Left ventricle myocardium superior (tissue), 1 donor: ENCODE results near the gene ATP6V0D1. TPM values are rescaled to one million over a fixed set of nuclear protein-coding genes. Genes with fewer than 3 reads are reported as not detected.

Experiments used
- ATAC-seq: fragments of 200-7000 bp; cut with Tn5 transposase; one replicate; pipeline ENCODE4 v1.9.1; 2020; ENCODE audit warnings: mild to moderate bottlenecking, moderate library complexity
- DNase-seq: peaks from one replicate; pipeline ENCODE4 v3.0.0-alpha.2; 2020
- intact Hi-C: fragments of 100-400 bp; cut with micrococcal nuclease; formaldehyde crosslinking; loops from one replicate; pipeline ENCODE4 v1.11.0; 2022
- total RNA-seq: library from RNA; stranded (reverse); fragmentation: NEBNext Ultra II Directional; extraction: Animal tissue kit (Norgen Biotek cat#: 25700); gene quantifications from one replicate; pipeline ENCODE4 v1.2.1, GENCODE V29; 2021
- donor health status: DM: no; HTN: yes; CAD: no; lungs with severe emphysema.

Gene ATP6V0D1
- total RNA-seq, 1 donor from 2014 or later: 66.6 TPM

GRCh38 chr16:67449739-67450138 lies 31.2 kb downstream of the ATP6V0D1 start:
- intact Hi-C loops: no loop called here
- peak; percentile 79 for DNase-seq
- peak; percentile 46 for ATAC-seq

DNA sequence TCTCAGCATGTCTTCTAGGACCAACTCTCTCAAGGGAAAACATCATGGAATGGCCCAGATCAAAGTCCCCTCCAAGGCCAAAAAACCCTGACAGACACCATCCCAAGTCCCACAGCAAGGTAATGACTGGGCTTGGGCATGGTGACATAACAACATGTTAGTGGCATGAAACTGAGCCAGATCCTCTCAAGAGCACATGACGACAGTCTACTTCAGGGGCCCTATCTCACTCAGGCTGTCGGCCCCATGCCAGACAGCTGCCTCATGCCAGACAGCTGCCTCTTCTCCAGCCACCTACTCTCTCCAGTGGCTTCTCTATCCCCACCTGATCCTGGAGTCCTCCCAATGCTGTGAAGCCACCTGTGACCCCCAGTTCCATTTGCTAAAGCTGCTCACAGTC lies 31.6 kb downstream of the ATP6V0D1 start:
- DNase-seq: peak; percentile 92
- intact Hi-C loops: no loop called here
- ATAC-seq: peak; percentile 64

DNA sequence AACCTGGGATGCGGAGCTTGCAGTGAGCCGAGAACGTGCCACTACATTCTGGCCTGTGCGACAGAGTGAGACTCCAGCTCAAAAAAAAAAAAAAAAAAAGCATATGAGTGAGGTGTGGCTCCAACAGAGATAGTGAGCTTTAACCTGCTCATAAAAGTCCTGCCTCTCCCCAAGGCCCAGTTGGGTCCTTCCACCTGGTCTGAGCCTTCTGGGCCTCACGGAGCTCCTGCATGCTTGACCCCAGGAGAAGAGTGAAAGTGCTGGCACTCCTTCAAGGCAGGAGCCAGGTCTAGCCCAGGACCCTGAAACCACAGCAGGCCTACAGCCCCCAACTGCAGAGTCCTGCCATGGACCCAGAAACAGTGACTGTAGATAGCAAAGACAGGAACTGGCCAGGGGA lies 32.4 kb downstream of the ATP6V0D1 start:
- ATAC-seq (no peak), DNase-seq (no peak)
- intact Hi-C loops: no loop called here

DNA sequence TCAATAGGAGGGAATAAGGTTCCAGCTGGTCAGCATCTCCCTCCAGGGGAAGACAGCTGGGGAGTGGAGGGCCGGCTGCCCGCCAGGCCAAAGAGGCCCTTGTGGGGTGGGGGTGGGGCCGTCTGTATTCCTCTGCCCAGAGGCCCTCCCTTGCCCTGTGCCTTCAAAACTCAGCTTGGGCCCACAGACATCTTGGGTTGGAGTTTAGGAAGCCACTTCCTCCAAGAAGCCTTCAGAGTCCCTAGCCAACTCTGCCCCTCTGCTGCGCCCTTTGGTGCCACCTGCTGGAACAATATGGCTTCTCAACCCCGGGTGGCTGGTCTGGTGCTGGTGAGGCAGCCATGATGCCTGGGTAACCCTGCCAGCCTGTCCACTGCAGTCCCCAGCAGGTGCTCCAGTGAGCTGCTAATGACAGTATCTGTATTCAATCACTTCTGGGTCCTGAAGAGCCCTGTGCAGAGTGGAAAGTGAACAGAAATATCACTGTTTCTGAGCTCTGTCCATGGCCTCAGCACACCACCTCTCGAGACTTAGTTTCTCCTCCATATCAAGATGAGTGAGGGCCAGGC lies 33.4 kb downstream of the ATP6V0D1 start:
- intact Hi-C loops: no loop called here
- peak; percentile 19 for ATAC-seq
- peak; percentile 71 for DNase-seq

- ATAC-seq: no peak
- no peak for DNase-seq
- intact Hi-C loops: no loop called here
Measured at GRCh38 chr16:67446968-67447507, 33.9 kb downstream of the ATP6V0D1 start.

GRCh38 chr16:67445913-67446907 lies 34.7 kb downstream of the ATP6V0D1 start:
- intact Hi-C loops: no loop called here
- DNase-seq (peak; percentile 77), ATAC-seq (peak; percentile 41)

DNA sequence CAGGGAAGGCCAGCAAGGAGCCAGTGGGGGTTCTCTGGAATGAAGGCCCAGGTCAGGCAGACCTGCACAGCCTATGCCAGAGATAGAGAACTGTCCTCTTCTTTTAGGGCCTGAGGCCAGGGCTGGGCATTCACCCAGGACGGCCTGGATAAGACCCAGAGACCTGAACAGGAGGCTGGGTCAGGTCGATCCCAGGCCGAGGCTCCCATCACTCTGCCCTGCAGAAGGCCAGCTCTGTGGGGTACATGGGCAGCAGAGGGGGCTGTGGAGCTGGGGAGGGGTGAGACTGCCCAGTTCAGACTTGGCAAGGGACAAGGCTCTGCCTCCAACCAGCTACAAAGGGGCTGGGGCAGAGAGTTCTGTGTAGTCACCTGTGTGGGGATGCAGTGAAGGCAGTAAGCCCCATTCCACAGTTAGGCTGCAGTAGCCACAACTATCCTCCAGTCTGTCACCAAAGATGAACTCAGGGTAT lies 35.5 kb downstream of the ATP6V0D1 start:
- intact Hi-C loops: no loop called here
- ATAC-seq: peak; percentile 54
- peak; percentile 83 for DNase-seq

DNA sequence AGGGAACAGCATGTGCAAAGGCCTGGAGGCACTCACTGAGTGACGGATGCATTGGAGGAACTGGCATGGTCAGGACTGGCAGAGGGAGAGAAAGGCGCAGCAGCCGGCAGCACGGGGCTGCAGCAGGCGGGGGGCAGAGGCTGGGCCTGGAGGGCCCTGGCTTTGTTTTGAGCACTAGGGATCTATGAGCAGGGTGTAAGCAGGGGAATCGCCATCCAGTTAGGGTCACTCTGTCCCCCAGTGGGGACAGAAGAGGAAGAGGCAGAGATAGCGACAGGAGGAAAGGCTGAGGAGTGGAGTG lies 35.9 kb downstream of the ATP6V0D1 start:
- ATAC-seq: no peak
- DNase-seq: no peak
- intact Hi-C loops: no loop called here

DNA sequence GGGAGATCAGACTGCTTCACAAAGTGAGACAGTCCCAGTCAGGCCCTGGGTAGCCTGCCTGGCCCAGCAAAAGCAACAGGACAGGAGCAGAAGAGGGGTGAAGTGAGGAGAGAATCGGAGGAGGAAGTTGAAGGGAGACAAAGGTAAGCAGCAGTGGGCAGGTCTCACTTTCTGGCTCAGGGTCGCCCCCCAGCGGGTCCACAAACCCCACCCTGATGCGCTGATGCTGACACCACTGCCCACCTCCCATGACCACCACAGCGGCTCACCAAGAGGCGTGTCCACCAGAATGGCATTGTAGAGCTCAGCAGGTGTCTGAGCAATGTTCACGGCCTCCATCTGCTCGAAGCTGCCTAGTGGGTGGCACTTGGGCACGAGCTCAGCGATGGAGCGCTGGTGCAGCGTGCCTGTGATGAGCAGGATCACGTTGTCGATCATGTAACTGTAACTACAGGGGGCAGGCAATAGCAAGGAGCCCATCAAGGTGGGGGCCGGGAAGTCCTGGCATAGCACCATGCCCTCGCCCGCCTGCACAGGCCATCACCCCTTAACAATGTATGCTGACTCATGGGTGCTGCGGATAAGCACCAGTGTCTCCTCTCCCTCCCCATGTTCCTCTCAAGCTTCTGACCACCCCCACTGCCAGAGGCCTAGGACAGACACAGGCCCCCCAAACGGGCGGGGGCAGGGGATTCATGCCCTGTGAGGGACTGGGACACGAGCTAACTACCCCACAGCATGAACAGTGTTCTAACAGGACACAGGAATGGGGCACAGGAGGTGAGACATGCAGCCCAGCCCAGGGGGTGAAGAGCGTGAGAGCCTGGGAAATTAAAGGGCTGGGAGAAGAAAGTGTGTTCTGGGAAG lies 36.5 kb downstream of the ATP6V0D1 start:
- intact Hi-C loops: no loop called here
- DNase-seq (no peak), ATAC-seq (no peak)

- DNase-seq (peak; percentile 76), ATAC-seq (peak; percentile 44)
- intact Hi-C loops: no loop called here
Measured at GRCh38 chr16:67443265-67443664, 37.7 kb downstream of the ATP6V0D1 start.

GRCh38 chr16:67442581-67443255 lies 38.2 kb downstream of the ATP6V0D1 start:
- intact Hi-C loops: no loop called here
- DNase-seq (no peak), ATAC-seq (no peak)

GRCh38 chr16:67441907-67442306 lies 39.0 kb downstream of the ATP6V0D1 start:
- peak; percentile 69 for DNase-seq
- ATAC-seq: peak; percentile 50
- intact Hi-C loops: no loop called here

- peak; percentile 72 for DNase-seq
- peak; percentile 38 for ATAC-seq
- intact Hi-C loops: no loop called here
Measured at GRCh38 chr16:67441271-67441753, 39.6 kb downstream of the ATP6V0D1 start.

DNA sequence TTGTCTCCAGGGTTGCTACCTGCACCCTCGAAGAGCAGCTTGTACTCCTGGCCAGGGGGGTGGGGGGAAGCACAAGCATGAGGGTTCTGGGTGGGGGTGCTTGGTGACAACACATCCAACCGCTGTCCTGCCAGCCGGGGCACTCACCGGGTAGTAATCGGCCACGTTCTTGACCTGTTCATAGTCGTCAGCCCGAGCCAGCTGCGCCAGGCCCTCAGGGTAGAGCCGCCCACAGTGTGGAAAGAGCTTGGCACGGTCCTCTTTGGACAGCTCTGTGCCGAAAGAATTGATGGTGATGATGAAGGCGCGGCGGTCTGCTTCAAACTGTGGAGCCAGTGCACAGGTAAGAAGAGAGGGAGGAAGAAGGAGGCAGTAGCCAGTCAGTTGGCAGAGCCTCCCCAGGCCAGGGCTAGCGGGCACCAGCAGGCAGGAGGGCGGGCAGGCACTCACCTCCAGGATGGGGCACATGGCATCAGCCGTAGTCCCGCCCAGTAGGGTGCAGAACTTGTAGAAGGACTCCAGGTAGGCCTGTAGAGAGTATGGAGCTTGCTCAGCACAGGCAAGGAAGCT lies 42.0 kb downstream of the ATP6V0D1 start:
- ATAC-seq (no peak), DNase-seq (no peak)
- intact Hi-C loops: no loop called here

GRCh38 chr16:67438098-67438791 lies 42.7 kb downstream of the ATP6V0D1 start:
- intact Hi-C loops: no loop called here
- ATAC-seq (no peak), DNase-seq (no peak)

DNA sequence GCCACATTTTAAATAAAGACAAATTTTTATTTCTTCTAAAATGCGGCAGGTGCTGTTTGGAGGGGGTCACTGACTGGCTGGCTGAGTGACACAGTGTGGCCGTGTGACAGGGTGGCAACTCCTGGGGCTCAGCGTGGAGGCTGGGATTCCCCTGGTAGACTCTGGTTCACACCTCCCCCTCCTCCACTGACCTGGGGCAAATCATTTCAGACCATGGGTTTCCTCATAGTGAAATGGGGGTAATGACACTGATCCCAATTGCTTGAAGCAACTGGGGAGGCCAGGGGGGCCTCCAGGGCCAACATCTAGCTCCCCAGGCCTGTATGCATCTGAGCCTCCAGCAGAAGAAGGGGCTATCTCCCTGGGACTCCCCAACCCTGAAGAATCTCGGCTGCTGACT lies 43.4 kb downstream of the ATP6V0D1 start:
- intact Hi-C loops: no loop called here
- ATAC-seq: no peak
- no peak for DNase-seq

GRCh38 chr16:67436640-67437193 lies 44.2 kb downstream of the ATP6V0D1 start:
- intact Hi-C loops: no loop called here
- no peak for DNase-seq

GRCh38 chr16:67435758-67436164 lies 45.2 kb downstream of the ATP6V0D1 start:
- intact Hi-C loops: no loop called here
- ATAC-seq: no peak
- no peak for DNase-seq

More at GRCh38 chr16:67436640-67437193, 44.2 kb downstream of the ATP6V0D1 start:
- no peak for ATAC-seq
